ENCODE data around the gene CDH4.
"Not testable (repeated sequence)": the region's sequence is repeated elsewhere in the genome, so short reads cannot be mapped to it uniquely, and the experiment has no call there.

CDH4 gene

DNA sequence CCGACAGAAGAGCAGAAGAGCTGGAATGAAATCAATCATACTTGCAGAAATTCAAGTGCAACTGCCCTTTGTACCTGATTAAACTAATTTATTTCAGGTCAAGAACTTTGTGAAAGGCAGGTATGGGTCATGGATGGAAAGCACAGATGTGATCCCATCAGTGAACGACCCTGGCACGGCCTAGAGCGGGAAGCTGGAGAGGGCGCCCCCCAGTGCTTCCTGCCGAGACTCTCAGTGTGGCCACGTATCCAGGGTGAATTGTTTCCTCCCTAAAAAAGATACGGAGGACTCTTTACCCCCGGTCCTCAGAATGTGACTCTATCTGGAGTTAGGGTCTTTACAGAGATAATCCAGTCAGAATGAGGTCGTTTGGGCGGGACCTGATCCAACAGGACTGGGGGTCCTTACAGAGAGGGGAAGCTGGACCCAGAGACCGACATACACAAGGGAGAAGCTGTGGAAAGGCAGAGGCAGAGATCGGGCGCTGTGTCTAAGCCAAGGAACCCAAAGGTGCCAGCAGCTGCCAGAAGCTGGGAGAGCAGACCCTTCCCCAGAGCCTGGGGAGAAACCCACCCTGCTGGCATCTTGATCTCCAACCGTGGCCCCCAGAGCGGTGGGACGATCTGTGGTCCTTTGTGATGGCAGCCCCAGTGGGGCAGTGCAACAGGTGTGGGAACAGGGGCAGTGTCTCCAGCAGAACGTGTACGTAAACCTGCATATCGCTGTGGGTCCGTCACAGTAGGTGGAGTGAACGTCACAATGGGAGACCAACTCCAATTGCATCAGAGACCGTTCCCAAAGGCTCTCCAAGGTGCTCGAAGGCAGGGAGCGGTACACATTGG lies 721.7 kb downstream of the CDH4 start:
- no peak for ATAC-seq (replicated peaks)
- Mint-ChIP-seq H3K36me3 (peaks cover 28 to 48% of the 10 kb centered on the region in 2 donors), H3K4me1 (no peaks in the 10 kb centered on the region), H3K4me3 (no peak overlapping the region), H3K27me3 (no peaks in the 10 kb centered on the region), H3K27ac (no peak overlapping the region), H3K9me3 (no peaks in the 10 kb centered on the region)
- DNase-seq: no peak

DNA sequence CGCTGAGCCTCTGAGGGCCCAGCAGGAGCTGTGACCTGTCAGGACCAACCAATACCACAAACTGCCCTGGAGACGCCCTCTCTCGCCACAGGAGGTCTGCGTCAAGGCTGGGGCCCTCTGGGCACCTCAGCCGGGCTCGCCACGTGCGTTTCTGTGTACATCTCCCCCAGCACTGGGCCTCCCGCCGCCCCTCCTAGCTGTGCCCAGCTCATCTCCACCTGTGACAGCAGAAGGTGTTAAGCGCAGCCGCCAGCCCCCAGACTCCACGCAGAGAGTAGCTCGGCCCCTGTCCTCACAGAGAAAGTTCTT lies 722.2 kb downstream of the CDH4 start:
- H3K27ac Mint-ChIP-seq: no peak overlapping the region
- no peak for ATAC-seq (replicated peaks)
- no peak overlapping the region for H3K4me3 Mint-ChIP-seq
- peaks cover 32 to 51% of the 10 kb centered on the region in 2 donors for H3K36me3 Mint-ChIP-seq
- H3K27me3 Mint-ChIP-seq: no peaks in the 10 kb centered on the region
- no peak for DNase-seq
- peaks cover 0 to 1% of the 10 kb centered on the region in 2 donors for H3K9me3 Mint-ChIP-seq
- H3K4me1 Mint-ChIP-seq: no peaks in the 10 kb centered on the region

DNA sequence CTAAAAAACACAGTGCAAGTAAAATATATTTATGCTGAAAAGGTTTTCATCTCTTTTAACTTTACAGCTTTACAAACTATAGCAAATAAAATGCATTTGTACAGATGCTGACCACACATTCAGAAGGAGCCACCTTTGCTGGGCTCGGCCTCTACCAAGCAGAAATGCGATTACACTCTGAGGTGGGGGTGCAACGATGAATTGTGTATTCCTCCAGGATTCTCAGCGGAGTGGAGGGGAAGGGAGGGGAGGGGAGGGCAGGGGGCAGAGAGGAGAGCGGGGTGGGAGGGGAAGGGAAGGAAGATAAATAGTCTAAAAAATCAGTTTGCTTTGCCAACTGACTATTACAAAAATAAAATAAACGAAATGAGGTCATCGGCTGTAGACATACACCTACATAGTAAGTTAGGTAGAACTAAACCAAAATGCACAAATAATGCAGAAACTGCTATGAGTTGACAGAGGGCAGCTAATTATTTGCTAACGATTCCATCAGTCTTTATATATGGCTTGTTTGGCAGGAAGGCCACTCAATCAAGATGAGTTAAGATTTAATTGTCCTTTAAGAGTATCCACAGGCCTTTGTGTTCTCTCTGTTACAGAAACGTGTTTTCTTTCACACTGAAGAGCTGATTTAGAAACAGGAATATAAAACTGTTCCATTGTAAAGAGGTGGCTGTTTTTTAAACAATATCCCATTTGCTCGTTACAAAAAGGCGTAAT lies 723.5 kb downstream of the CDH4 start:
- no peak overlapping the region for H3K27ac Mint-ChIP-seq
- H3K4me3 Mint-ChIP-seq: no peak overlapping the region
- H3K27me3 Mint-ChIP-seq: no peaks in the 10 kb centered on the region
- peaks cover 0 to 1% of the 10 kb centered on the region in 2 donors for H3K9me3 Mint-ChIP-seq
- ATAC-seq (replicated peaks) (no peak), DNase-seq (no peak)
- peaks cover 30 to 49% of the 10 kb centered on the region in 2 donors for H3K36me3 Mint-ChIP-seq
- H3K4me1 Mint-ChIP-seq: no peaks in the 10 kb centered on the region

- peaks cover 5 to 6% of the 10 kb centered on the region in 2 donors for H3K4me1 Mint-ChIP-seq
- no peak overlapping the region for H3K4me3 Mint-ChIP-seq
- peaks cover 35 to 55% of the 10 kb centered on the region in 2 donors for H3K36me3 Mint-ChIP-seq
- DNase-seq (no peak), ATAC-seq (replicated peaks) (no peak)
- no peaks in the 10 kb centered on the region for H3K27me3 Mint-ChIP-seq
- peaks cover 0 to 1% of the 10 kb centered on the region in 2 donors for H3K9me3 Mint-ChIP-seq
- no peak overlapping the region for H3K27ac Mint-ChIP-seq
Measured at GRCh38 chr20:61976263-61976643, 724.2 kb downstream of the CDH4 start.

GRCh38 chr20:61976644-61977418 lies 724.8 kb downstream of the CDH4 start:
- no peak overlapping the region for H3K4me3 Mint-ChIP-seq

DNA sequence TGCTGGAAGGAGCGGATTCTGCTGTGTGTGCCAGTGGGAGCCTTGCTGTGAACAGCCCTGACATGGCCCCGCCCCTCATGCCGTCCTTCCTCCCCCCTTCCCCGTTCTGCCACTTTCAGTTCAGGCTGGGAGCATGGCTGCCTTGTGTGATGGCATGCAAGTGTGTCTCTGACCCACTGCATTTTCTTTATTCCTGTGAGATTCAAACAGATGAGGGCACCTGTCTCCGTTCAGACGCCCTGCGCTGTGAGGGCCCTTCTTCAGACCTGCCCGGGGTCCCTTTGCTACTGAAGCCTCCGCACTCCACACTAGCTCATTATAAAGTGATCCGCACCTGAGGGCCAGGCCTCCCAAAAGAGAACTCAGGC lies 725.3 kb downstream of the CDH4 start:
- DNase-seq (no peak), ATAC-seq (replicated peaks) (no peak)
- Mint-ChIP-seq H3K9me3 (peaks cover 4 to 5% of the 10 kb centered on the region in 2 donors), H3K27ac (peak overlapping the region; percentile 77), H3K36me3 (peaks cover 38 to 60% of the 10 kb centered on the region in 2 donors), H3K4me1 (peaks cover 15 to 17% of the 10 kb centered on the region in 2 donors), H3K4me3 (no peak overlapping the region), H3K27me3 (no peaks in the 10 kb centered on the region)

More at GRCh38 chr20:61976644-61977418, 724.8 kb downstream of the CDH4 start:
- ATAC-seq (replicated peaks) (no peak), DNase-seq (no peak)
- H3K27me3 Mint-ChIP-seq: no peaks in the 10 kb centered on the region
- no peak overlapping the region for H3K27ac Mint-ChIP-seq
- H3K9me3 Mint-ChIP-seq: peaks cover 0 to 1% of the 10 kb centered on the region in 2 donors
- peaks cover 37 to 59% of the 10 kb centered on the region in 2 donors for H3K36me3 Mint-ChIP-seq
- H3K4me1 Mint-ChIP-seq: peaks cover 9 to 11% of the 10 kb centered on the region in 2 donors

- H3K9me3 Mint-ChIP-seq: peaks cover 4 to 5% of the 10 kb centered on the region in 2 donors
- peaks cover 32 to 59% of the 10 kb centered on the region in 2 donors for H3K36me3 Mint-ChIP-seq
- DNase-seq: no peak
- H3K4me3 Mint-ChIP-seq: no peak overlapping the region
- no peak overlapping the region for H3K27ac Mint-ChIP-seq
- H3K27me3 Mint-ChIP-seq: no peaks in the 10 kb centered on the region
- H3K4me1 Mint-ChIP-seq: peaks cover 18 to 19% of the 10 kb centered on the region in 2 donors
- no peak for ATAC-seq (replicated peaks)
Measured at GRCh38 chr20:61978491-61978890, 726.4 kb downstream of the CDH4 start.

- Mint-ChIP-seq H3K9me3 (peaks cover 4 to 5% of the 10 kb centered on the region in 2 donors), H3K4me1 (peaks cover 19 to 22% of the 10 kb centered on the region in 2 donors), H3K27me3 (no peaks in the 10 kb centered on the region), H3K27ac (no peak overlapping the region), H3K36me3 (peaks cover 36 to 59% of the 10 kb centered on the region in 2 donors), H3K4me3 (no peak overlapping the region)
- DNase-seq (no peak), ATAC-seq (replicated peaks) (no peak)
Measured at GRCh38 chr20:61979090-61979489, 727.0 kb downstream of the CDH4 start.

DNA sequence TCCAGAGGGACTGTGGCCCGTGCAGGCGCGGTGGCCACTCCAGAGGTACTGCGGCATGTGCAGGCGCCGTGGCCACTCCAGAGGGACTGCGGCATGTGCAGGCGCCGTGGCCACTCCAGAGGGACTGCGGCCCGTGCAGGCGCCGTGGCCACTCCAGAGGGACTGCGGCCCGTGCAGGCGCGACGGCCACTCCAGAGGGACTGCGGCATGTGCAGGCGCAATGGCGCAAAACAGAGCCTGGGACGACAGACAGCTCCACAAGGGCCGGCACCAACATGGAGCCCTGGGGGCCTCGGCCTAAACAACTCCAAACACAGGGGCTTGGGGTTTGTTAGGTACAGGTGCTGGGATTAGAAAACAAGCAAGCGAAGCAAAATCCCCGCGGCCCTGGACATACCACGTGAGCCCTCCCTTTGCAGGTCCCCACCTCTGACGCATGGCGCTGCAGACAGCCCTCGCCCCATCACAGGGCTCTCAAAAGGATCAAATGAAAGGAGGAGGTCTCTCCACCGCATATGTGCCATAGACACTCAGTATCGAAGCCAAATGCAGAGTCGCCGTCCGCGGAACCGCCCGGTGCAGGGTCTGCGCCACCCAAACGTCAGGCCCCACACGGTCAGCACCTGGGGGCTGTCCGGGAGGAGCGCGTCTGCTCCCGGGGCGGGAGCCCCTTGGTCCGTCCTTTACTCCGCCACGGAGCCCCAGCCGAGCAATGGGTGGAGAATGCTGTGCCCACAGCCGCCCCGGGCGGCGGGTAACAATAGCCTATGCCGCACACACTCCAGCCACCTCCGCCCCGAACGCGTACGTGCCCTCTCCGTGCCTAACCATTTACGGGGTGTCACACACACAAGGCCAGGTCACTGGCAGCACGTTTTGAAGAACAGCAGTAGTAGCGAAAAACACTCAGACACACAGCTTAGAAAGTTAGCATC lies 727.9 kb downstream of the CDH4 start:
- Mint-ChIP-seq H3K9me3 (peaks cover 4 to 5% of the 10 kb centered on the region in 2 donors), H3K27me3 (no peaks in the 10 kb centered on the region), H3K27ac (no peak overlapping the region), H3K4me3 (no peak overlapping the region), H3K4me1 (peaks cover 19 to 25% of the 10 kb centered on the region in 2 donors), H3K36me3 (peaks cover 38 to 62% of the 10 kb centered on the region in 2 donors)
- DNase-seq (no peak), ATAC-seq (replicated peaks) (no peak)

DNA sequence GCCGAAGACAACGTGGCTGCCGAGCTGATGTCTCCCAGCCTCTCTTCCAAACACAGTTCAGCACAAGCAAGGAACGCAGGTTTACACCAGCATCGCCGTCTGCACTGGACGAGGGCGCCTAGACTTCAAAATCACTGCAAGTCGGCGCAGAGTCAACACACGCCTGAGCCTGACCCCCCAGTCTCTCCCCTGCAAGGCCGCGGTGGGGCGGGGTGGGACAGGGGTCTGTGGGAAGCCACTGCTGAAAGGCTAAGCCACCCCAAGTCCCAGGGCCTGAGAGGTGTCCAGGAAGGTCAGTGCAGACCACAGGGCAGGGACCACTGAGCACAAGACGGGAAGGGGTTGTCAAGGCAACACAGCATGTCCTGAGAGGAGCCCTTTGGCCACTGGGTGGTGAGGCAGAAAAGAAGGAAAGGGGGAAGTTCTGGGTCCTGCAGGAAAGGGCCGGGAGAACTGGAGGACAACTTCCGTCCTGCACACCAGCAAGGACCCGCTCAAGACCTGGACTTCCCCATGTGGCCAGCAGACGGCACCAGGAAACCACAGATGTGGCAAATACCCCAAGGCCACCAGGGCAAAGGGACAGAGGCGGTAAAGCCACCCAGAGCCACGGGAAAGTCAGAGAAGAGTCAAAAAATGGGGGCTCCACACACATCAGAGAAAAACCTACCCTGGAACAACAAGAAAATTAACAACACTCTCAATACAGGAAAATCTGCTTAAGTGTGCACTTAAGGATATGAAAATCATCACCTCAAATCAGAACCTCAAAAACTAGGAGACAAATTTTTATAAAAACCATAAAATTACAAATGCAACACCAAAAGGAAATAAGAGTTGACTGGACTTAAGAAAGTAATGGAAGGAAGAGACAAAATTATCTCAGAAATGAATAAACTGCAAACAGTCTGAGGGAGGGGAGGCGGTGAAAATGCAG lies 728.9 kb downstream of the CDH4 start:
- no peak overlapping the region for H3K4me3 Mint-ChIP-seq
- no peak for DNase-seq
- H3K27me3 Mint-ChIP-seq: no peaks in the 10 kb centered on the region
- H3K36me3 Mint-ChIP-seq: peaks cover 40 to 66% of the 10 kb centered on the region in 2 donors
- H3K27ac Mint-ChIP-seq: no peak overlapping the region
- H3K4me1 Mint-ChIP-seq: peaks cover 19 to 25% of the 10 kb centered on the region in 2 donors
- peak in 1 of 2 donors; percentile 49 for ATAC-seq (replicated peaks)
- peaks cover 4 to 5% of the 10 kb centered on the region in 2 donors for H3K9me3 Mint-ChIP-seq

DNA sequence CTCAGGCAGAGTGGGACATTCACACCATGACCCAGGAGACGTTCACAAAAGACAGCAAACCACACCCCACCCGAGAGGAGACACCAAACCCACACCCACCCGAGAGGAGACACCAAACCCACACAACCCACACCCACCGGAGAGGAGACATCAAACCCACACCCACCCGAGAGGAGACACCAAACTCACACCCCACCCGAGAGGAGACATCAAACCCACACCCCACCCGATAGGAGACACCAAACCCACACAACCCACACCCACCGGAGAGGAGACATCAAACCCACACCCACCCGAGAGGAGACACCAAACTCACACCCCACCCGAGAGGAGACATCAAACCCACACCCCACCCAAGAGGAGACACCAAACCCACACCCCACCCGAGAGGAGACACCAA lies 729.6 kb downstream of the CDH4 start:
- not testable (repeated sequence) for H3K9me3 Mint-ChIP-seq; H3K27ac Mint-ChIP-seq; ATAC-seq (replicated peaks); DNase-seq; H3K27me3 Mint-ChIP-seq; H3K4me3 Mint-ChIP-seq
- Mint-ChIP-seq H3K36me3 (peaks cover 43 to 68% of the 10 kb centered on the region in 2 donors), H3K4me1 (peaks cover 19 to 25% of the 10 kb centered on the region in 2 donors)

DNA sequence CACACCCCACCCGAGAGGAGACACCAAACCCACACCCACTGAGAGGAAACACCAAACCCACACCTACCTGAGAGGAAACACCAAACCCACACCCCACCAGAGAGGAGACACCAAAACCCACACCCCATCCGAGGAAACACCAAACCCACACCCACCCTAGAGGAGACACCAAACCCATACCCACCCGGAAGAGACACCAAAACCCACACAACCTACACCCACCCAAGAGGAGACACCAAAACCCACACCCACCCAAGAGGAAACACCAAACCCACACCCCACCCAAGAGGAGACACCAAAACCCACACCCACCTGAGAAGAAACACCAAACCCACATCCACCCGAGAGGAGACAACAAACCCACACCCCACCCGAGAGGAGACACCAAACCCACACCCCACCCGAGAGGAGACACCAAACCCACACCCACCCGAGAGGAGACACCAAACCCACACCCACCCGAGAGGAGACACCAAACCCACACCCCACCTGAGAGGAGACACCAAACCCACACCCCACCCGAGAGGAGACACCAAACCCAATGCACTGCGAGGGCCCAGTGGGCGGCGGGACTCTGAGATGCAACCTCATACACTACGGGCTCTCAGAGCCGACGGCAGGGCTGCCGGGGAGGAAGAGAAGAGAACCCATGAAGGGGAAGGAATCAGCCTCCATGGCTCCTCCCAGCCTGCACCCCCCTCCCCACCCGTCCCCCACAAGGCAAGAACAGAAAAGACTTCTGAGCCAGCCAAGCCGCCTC lies 730.3 kb downstream of the CDH4 start:
- no peaks in the 10 kb centered on the region for H3K27me3 Mint-ChIP-seq
- no peak for DNase-seq
- peak overlapping the region; percentile 68 for H3K27ac Mint-ChIP-seq
- H3K4me3 Mint-ChIP-seq: peak overlapping the region; percentile 7 to 14
- peaks cover 46 to 70% of the 10 kb centered on the region in 2 donors for H3K36me3 Mint-ChIP-seq
- ATAC-seq (replicated peaks): no peak
- H3K9me3 Mint-ChIP-seq: peaks cover 4 to 5% of the 10 kb centered on the region in 2 donors
- peaks cover 19 to 25% of the 10 kb centered on the region in 2 donors for H3K4me1 Mint-ChIP-seq
